ENCODE data around the gene KDELR1. TPM values are rescaled to one million over a fixed set of nuclear protein-coding genes. Genes with fewer than 3 reads are reported as not detected.
"Not testable (repeated sequence)": the region's sequence is repeated elsewhere in the genome, so short reads cannot be mapped to it uniquely, and the experiment has no call there.

The KDELR1 gene
- polyA plus RNA-seq, 4 donors, result 231 to 265 (median 243) TPM

GRCh38 chr19:48398102-48398374, 6.7 kb upstream of the KDELR1 start:
- DNase-seq (ENCODE audit: low read depth in 4 of 4, low spot score in 3 of 4), result no peak

DNA sequence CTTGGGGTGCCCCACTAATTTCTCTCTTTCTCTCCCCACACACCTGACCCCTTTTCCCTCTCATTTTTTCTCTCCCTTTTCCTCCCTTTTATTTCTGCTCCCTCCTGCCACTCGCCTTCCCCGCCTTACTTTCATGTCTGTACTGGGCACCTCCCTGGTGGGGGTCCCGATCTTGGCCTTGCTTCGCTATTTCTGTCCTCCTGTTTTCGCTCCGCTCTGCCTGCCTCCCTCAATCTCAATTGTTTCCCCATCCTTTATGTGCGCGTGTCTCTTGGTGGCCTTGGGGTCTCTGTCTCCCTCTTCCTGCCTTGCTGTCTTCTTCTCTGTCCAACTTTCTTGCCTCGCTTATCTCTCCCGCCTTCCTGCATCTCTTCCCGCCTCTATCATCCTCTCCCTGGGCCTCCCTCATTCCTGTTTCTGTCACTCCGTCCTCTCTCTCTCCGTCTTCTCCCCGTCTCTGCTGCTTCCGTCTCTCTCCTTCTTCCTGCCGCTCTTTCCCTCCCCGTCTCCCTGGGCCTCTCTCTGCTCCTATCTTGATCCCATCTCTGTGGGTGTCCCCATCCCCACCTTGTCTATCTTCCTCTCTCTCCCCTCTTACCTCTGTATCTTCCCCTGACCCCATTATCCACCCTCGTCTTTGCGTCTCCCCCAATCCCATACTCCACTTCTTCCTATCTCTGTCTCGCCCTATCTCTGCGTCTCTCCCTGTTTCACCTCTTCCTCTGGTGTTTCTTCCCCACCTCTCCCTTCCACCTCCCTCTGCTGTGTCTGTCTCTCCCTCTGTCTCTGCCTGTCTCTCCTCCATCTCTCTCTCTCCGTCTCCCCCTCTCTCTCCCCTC, 6.1 kb upstream of the KDELR1 start:
- no peak for DNase-seq (ENCODE audit: low read depth in 4 of 4, low spot score in 3 of 4)

GRCh38 chr19:48396824-48397176, 5.4 kb upstream of the KDELR1 start:
- DNase-seq (ENCODE audit: low read depth in 4 of 4, low spot score in 3 of 4), result no peak

DNA sequence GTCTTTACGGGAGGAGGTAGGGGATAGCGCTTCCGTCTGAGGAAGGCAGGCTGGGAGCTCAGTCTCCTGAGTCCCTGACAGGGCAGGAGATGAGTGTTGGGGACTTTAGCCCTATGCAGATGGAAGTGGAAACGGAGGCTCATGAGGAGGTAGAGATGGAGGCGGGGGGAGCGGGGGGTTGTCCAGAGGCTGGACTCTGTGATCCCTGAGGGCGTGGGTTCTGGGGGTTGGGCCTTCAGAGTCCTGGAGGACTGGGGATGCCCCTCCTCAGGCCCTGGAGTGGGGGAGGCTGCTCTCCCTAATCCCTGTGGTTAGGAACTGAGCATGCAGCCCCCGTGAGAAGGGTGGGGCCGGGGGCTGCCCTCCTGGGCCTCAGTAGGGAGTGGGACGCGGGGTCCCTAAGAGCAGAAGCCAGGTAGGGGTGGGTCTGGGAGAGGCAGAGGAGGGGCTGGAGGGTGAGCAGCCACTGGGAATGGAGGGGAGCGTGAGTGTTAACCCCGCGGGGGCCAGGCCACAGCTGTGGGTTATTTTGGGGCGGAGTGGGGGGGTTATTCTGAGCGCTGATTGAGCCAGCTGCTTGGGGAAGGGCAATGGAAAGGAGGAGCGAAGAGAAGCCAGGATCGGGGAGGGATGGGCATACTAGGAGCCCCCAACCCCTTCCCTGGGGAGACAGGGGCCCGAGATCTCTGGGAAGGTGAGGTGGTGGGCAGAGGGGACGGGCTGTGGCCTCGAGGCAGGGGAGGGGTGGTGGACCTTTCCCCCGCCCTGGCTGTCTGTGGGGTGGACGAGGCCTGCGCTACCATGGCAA, 4.9 kb upstream of the KDELR1 start:
- DNase-seq (ENCODE audit: low read depth in 4 of 4, low spot score in 3 of 4), result no peak

DNA sequence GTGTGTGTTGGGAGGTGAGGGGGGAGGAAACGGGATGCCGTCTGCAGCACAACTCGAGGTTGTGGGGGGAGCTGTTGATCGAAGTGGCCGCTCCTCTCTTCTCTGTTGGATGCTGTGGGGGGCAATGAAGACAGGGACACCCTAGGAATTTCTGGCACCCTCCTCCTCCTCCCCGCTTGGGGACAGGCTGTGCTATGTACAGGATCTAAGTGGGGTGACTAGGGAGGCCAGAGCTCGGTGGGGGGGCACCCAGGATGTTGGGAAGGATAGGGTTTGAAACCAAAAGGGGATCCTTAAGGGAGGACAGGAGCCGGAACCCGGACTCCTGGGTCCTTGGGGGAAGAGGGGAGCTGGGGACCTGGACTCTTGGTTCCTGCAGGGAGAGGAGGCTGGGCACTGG, 4.1 kb upstream of the KDELR1 start:
- no peak for DNase-seq (ENCODE audit: low read depth in 4 of 4, low spot score in 3 of 4)

DNA sequence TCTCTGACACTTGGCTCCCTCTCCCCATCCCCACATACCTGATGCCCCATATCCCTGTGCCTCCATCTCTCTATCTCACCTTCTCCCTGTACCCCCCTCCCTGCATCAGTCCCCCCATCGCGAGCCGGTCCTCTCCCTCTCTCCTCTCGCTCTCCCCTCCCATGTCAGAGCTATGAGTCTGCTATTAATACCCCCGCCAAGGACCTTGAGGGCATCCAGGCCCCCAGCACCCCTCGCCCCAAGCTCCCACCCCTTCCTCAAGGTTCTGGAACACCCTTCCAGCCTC, 3.8 kb upstream of the KDELR1 start:
- DNase-seq (ENCODE audit: low read depth in 4 of 4, low spot score in 3 of 4), result no peak

- no peak for DNase-seq (ENCODE audit: low read depth in 4 of 4, low spot score in 3 of 4)
Measured at GRCh38 chr19:48394331-48395169, 3.2 kb upstream of the KDELR1 start.

GRCh38 chr19:48393559-48394330, 2.4 kb upstream of the KDELR1 start, which contains the start of gene GRIN2D:
TSS of gene GRIN2D (plus strand) at chr19:48393668. CDS start at chr19:48398393, 4,725 bp downstream.
- DNase-seq (ENCODE audit: low read depth in 4 of 4, low spot score in 3 of 4), result no peak

DNA sequence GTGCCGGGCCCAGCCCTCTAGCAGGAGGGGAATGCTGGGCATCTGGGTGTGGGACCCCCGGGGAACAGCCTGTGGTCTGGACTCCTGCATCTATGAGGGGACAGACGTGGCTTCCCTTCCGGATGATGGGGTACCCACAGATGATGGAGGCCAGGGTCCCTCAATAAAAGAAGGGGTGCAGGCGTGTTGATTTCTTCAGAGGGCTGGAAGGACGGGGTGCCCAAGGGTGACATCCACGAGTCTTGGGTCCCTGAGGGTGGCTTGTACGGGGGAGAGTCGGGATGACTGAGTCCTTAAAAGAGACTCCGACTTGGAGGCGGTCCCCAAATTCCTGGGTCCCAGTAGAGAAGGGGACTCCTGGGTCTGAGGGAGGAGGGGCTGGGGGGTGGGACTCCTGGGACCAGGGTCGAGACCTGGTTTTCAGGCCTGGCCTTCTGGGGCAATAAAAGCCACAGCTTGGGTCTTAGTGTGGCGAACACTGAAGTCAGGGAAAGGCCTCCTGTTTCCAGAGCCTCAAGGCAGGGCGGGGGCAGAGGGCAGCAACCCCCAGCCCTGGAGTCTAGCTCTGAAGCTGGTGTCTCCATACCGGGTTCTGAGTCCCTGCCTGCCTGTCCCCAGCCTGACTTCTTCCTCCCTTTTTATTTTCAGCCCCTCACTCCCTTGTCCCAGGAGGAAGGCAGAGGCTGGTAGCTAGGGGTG, 1.7 kb upstream of the KDELR1 start:
- no peak for DNase-seq (ENCODE audit: low read depth in 4 of 4, low spot score in 3 of 4)

GRCh38 chr19:48392006-48392344, 624 bp upstream of the KDELR1 start:
- DNase-seq (ENCODE audit: low read depth in 4 of 4, low spot score in 3 of 4), result not testable (repeated sequence)

DNA sequence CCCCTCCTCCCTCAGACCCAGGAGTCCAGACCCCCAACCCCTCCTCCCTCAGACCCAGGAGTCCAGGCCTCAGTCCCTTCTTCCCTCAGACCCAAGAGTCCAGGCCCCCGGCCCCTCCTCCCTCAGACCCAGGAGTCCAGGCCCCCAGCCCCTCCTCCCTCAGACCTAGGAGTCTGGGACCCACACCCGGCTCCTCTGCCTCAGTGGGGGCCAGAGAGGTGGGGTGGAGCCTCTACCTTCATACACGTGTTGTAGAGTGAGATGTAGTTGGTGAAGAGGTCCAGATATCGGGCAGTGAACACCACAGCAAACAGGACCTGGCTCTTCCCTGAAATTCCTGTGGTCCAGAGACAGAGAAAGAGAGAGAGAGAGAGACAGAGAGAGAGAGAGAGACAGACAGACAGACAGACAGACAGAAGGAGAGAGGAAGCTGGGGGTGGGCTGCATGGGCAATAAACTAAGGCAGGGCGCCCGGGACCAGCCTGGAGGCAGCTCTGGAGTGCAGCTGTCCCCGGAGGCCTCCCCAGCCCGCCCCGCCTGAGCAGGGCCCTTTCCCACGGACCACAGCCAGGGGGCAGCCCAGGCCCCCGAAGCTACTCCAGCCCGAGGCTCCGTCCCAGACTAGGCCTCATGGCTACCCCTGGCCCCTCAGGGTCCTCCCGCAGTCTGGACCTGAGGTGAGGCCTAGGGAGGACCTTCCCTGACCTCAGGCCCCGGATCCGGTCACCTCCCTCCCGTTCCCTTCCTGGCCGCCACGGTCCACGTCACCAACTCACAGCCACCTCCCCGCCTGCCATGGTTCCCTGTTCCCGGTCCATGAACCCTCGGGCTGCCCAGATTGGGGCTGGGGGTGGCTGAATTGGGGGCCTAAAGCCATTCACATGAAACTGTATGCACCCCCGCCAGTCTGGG, 907 bp downstream of the KDELR1 start:
- no peak for DNase-seq (ENCODE audit: low read depth in 4 of 4, low spot score in 3 of 4)

- no peak for DNase-seq (ENCODE audit: low read depth in 4 of 4, low spot score in 3 of 4)
Measured at GRCh38 chr19:48386981-48387380, 4.4 kb downstream of the KDELR1 start.

DNA sequence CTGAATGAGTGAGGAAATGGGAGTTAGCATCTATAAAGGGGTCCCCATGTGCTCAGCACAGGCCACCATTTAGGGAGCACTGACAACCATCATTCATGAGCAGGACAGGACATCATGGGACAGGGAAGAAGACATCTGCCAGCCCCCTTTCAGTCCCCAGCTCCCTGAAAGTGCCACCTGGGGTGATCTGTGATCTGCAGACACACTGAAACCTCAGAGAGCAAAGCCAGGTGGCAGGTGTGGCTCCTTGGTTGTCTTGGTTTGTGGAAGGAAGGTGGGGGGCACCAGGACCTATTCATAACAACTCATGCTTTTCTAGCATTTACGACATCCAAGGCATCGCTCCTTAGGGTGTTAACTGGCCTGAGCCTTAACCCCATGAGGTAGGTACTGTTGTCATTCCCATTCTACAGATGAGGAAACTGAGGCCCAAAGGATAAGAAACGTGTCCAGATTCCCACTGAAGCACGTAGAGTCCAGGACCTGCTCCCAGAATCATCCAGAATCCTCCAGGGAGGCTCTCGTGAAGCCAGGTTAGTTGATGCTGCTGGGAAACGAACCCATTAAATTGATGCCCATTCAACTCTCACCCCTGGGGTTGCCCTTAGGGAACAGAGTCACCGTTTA, 5.8 kb downstream of the KDELR1 start:
- DNase-seq (ENCODE audit: low read depth in 4 of 4, low spot score in 3 of 4), result no peak

GRCh38 chr19:48382286-48382685, 9.1 kb downstream of the KDELR1 start:
- DNase-seq (ENCODE audit: low read depth in 4 of 4, low spot score in 3 of 4), result no peak

GRCh38 chr19:48381178-48381950, 10.0 kb downstream of the KDELR1 start:
- no peak for DNase-seq (ENCODE audit: low read depth in 4 of 4, low spot score in 3 of 4)

DNA sequence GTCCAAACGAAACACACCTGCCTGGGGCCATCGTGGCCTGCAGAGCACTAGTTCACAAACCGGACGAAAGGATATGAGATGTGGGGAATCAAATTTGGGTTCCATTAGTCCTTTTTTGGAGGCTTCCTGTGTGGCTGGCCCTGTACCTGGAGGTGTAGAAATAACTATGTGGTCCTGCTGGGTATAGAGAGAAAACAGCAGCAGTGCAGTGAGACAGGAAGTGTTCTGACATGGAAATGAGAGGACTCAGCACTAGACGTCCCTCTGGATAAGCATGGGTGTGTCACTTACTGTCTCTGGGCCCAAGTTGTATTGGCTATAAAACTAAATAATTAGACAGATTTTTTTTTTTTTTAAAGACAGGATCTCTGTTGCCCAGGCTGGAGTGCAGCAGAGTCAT, 12.3 kb downstream of the KDELR1 start:
- no peak for DNase-seq (ENCODE audit: low read depth in 4 of 4, low spot score in 3 of 4)

- DNase-seq (ENCODE audit: low read depth in 4 of 4, low spot score in 3 of 4), result no peak
Measured at GRCh38 chr19:48378194-48378570, 13.2 kb downstream of the KDELR1 start.

- no peak for DNase-seq (ENCODE audit: low read depth in 4 of 4, low spot score in 3 of 4)
Measured at GRCh38 chr19:48373567-48373966, 17.8 kb downstream of the KDELR1 start.
